Common myeloid progenitor, CD34-positive (primary cell): Measurements from ENCODE around the gene MND1.

Source experiments
- CTCF ChIA-PET: fragments of 350-600 bp; sonication (Branson Sonifier 250); formaldehyde crosslinking; loops from one replicate; lab custom pipeline; 2021; ENCODE audit warnings: antibody characterized with exemption; lab: Charles Lee
- POLR2A ChIA-PET: fragments of 350-600 bp; sonication (Branson Sonifier 250); formaldehyde crosslinking; loops from one replicate; lab custom pipeline; 2021; ENCODE audit warnings: antibody characterized with exemption; lab: Charles Lee
- DNase-seq, 3 donors: peaks; one replicate each; pipeline versions ENCODE4 v3.0.0 to v3.0.0-alpha.2; 2013
- H3K27ac ChIP-seq, 2 experiments: 1 replicate in 1 of 2; 2 replicates in 1 of 2; pipeline ENCODE4 v1.7.0; 2013; ENCODE audit warnings: inconsistent platforms in 2 of 2, low read length in 2 of 2, mild to moderate bottlenecking in 2 of 2, low read depth in 1 of 2, moderate library complexity in 1 of 2; ENCODE audit not compliant: severe bottlenecking in 2 of 2, insufficient read depth in 1 of 2, poor library complexity in 1 of 2
- H3K27me3 ChIP-seq, 5 experiments: replicated peaks in 2 of 5; 1 replicate in 3 of 5; 2 replicates in 2 of 5; pipeline versions ENCODE4 v1.6.1 to v1.7.0; 2013; ENCODE audit warnings: low read length in 4 of 5, mild to moderate bottlenecking in 2 of 5, moderate library complexity in 2 of 5, inconsistent platforms in 1 of 5; ENCODE audit not compliant: insufficient read depth in 5 of 5, control insufficient read depth in 4 of 5
- H3K36me3 ChIP-seq, 4 experiments: 1 replicate in 2 of 4; 2 replicates in 2 of 4; pipeline versions ENCODE4 v1.6.1 to v1.7.0; 2013; ENCODE audit warnings: low read length in 3 of 4, control low read depth in 1 of 4, mild to moderate bottlenecking in 1 of 4; ENCODE audit not compliant: control insufficient read depth in 4 of 4, insufficient read depth in 4 of 4
- H3K4me1 ChIP-seq, 4 experiments: 1 replicate in 3 of 4; 2 replicates in 1 of 4; pipeline versions ENCODE4 v1.6.1 to v1.7.1; 2013; ENCODE audit warnings: low read length in 3 of 4, mild to moderate bottlenecking in 3 of 4, control low read depth in 1 of 4, inconsistent platforms in 1 of 4, moderate library complexity in 1 of 4; ENCODE audit not compliant: control insufficient read depth in 4 of 4, insufficient read depth in 4 of 4; ENCODE audit errors: control extremely low read depth in 1 of 4
- H3K4me3 ChIP-seq, 7 experiments: 1 replicate in 4 of 7; 2 replicates in 3 of 7; pipeline versions ENCODE4 v1.5.1 to v1.7.0; 2013; ENCODE audit warnings: mild to moderate bottlenecking in 7 of 7, low read length in 6 of 7, moderate library complexity in 6 of 7, inconsistent platforms in 2 of 7, low read depth in 2 of 7, control low read depth in 1 of 7; ENCODE audit not compliant: insufficient read depth in 4 of 7, control insufficient read depth in 1 of 7; ENCODE audit errors: extremely low read depth in 1 of 7
- H3K9me3 ChIP-seq, 5 experiments: 1 replicate in 4 of 5; 2 replicates in 1 of 5; pipeline versions ENCODE4 v1.6.1 to v1.7.1; 2013; ENCODE audit warnings: low read length in 4 of 5, mild to moderate bottlenecking in 2 of 5, inconsistent platforms in 1 of 5, low read depth in 1 of 5, moderate library complexity in 1 of 5; ENCODE audit not compliant: control insufficient read depth in 4 of 5, insufficient read depth in 2 of 5; ENCODE audit errors: control extremely low read depth in 1 of 5
- WGBS: methylation state at CpG from one replicate; pipeline ENCODE4 v1.1.5; 2013; ENCODE audit not compliant: insufficient coverage; 5-methylcytosine and 5-hydroxymethylcytosine counted together

MND1 gene

GRCh38 chr4:153318696-153319320 lies 25.7 kb upstream of the MND1 start:
- 100% methylated on average over 1 of the region's 2 CpGs for WGBS
- DNase-seq, result peak; percentile 36 to 70 (median 55)

GRCh38 chr4:153322791-153323190 lies 21.7 kb upstream of the MND1 start:
- Histone ChIP-seq H3K9me3 (no peaks in the 10 kb centered on the region), H3K36me3 (no peaks in the 10 kb centered on the region), H3K27me3 (no peaks in the 10 kb centered on the region), H3K4me3 (no peak overlapping the region), H3K27ac (no peak overlapping the region), H3K4me1 (no peaks in the 10 kb centered on the region)
- CTCF ChIA-PET, result interaction anchor here (1.4 to 1.9 kb wide), 3 partner anchors 16 to 174 kb away, joined by 3 to 4 read pairs (median 4); no protein-coding TSS in a partner anchor
- 93% methylated on average over 4 of the region's 6 CpGs for WGBS
- no peak for DNase-seq
- POLR2A ChIA-PET, result no interaction called here

More at GRCh38 chr4:153318696-153319320, 25.7 kb upstream of the MND1 start:
- Histone ChIP-seq H3K4me3 (no peak overlapping the region), H3K27ac (no peak overlapping the region), H3K4me1 (no peaks in the 10 kb centered on the region), H3K36me3 (no peaks in the 10 kb centered on the region), H3K9me3 (no peaks in the 10 kb centered on the region), H3K27me3 (no peaks in the 10 kb centered on the region)
- CTCF ChIA-PET, result interaction anchor here (1.0 to 2.1 kb wide), 7 partner anchors 127 to 472 kb away, joined by 3 to 8 read pairs (median 4); no protein-coding TSS in a partner anchor
- POLR2A ChIA-PET, result no interaction called here

- ChIA-PET CTCF (interaction anchor here (1.4 to 1.9 kb wide), 2 partner anchors 20 to 176 kb away, joined by 4 read pairs; no protein-coding TSS in a partner anchor), POLR2A (no interaction called here)
- 100% methylated on average over 2 of the region's 3 CpGs for WGBS
- no peaks in the 10 kb centered on the region for H3K27me3 ChIP-seq
- no peak overlapping the region for H3K4me3 ChIP-seq
- H3K36me3 ChIP-seq, result no peaks in the 10 kb centered on the region
- no peaks in the 10 kb centered on the region for H3K9me3 ChIP-seq
- H3K4me1 ChIP-seq, result no peaks in the 10 kb centered on the region
- H3K27ac ChIP-seq, result no peak overlapping the region
- DNase-seq, result no peak
Observed at GRCh38 chr4:153324046-153324445, 20.4 kb upstream of the MND1 start.

GRCh38 chr4:153325558-153325957 lies 18.9 kb upstream of the MND1 start:
- ChIA-PET POLR2A (no interaction called here), CTCF (interaction anchor here (0.8 kb wide), 1 partner anchor 19 kb away, joined by 3 read pairs; the partner anchor contains the start of gene MND1)
- Histone ChIP-seq H3K4me3 (no peak overlapping the region), H3K36me3 (no peaks in the 10 kb centered on the region), H3K4me1 (no peaks in the 10 kb centered on the region), H3K27me3 (no peaks in the 10 kb centered on the region), H3K9me3 (no peaks in the 10 kb centered on the region), H3K27ac (no peak overlapping the region)
- no peak for DNase-seq
- WGBS, result 100% methylated on average over 1 of the region's 2 CpGs

GRCh38 chr4:153326513-153326912 lies 18.0 kb upstream of the MND1 start:
- Histone ChIP-seq H3K4me3 (no peak overlapping the region), H3K27me3 (no peaks in the 10 kb centered on the region), H3K36me3 (no peaks in the 10 kb centered on the region), H3K4me1 (no peaks in the 10 kb centered on the region), H3K9me3 (no peaks in the 10 kb centered on the region), H3K27ac (no peak overlapping the region)
- CTCF ChIA-PET, result interaction anchor here (0.8 kb wide), 1 partner anchor 18 kb away, joined by 3 read pairs; the partner anchor contains the start of gene MND1
- DNase-seq, result no peak
- WGBS, result 98% methylated on average over 11 of the region's 11 CpGs
- POLR2A ChIA-PET, result interaction anchor here (1.3 kb wide), 1 partner anchor 15 kb away, joined by 4 read pairs; no protein-coding TSS in a partner anchor

GRCh38 chr4:153327247-153327646 lies 17.2 kb upstream of the MND1 start:
- peak overlapping the region in 1 of 7 experiments; percentile 19 for H3K4me3 ChIP-seq
- CTCF ChIA-PET, result interaction anchor here (1.1 kb wide), 1 partner anchor 171 kb away, joined by 3 read pairs; no protein-coding TSS in a partner anchor

GRCh38 chr4:153332936-153333335 lies 11.6 kb upstream of the MND1 start:
- Histone ChIP-seq H3K9me3 (no peaks in the 10 kb centered on the region), H3K4me1 (no peaks in the 10 kb centered on the region), H3K4me3 (no peak overlapping the region), H3K27me3 (no peaks in the 10 kb centered on the region), H3K36me3 (no peaks in the 10 kb centered on the region), H3K27ac (no peak overlapping the region)
- no CpG with 5 or more reads among the region's 2 CpGs for WGBS
- POLR2A ChIA-PET, result no interaction called here
- CTCF ChIA-PET, result no interaction called here
- DNase-seq, result no peak

More at GRCh38 chr4:153327247-153327646, 17.2 kb upstream of the MND1 start:
- POLR2A ChIA-PET, result interaction anchor here (1.3 kb wide), 1 partner anchor 14 kb away, joined by 4 read pairs; no protein-coding TSS in a partner anchor
- Histone ChIP-seq H3K27ac (no peak overlapping the region), H3K36me3 (no peaks in the 10 kb centered on the region), H3K9me3 (no peaks in the 10 kb centered on the region), H3K4me1 (no peaks in the 10 kb centered on the region), H3K27me3 (no peaks in the 10 kb centered on the region)
- WGBS, result no CpG with 5 or more reads among the region's 1 CpG
- no peak for DNase-seq
